Measurements from ENCODE around the gene C6. TPM values are rescaled to one million over a fixed set of nuclear protein-coding genes. Genes with fewer than 3 reads are reported as not detected.

Gene C6
- total RNA-seq, 1 donor from 2014 or later, result 89.5 TPM

- Histone ChIP-seq H3K4me1 (no peaks in the 10 kb centered on the region), H3K27me3 (ENCODE audit: low read depth) (no peaks in the 10 kb centered on the region), H3K36me3 (no peaks in the 10 kb centered on the region), H3K9me3 (replicated peaks) (no peaks in the 10 kb centered on the region), H3K4me3 (no peak overlapping the region), H3K27ac (replicated peaks) (no peak overlapping the region)
- TF ChIP-seq CTCF (IDR thresholded peaks at IDR 0.05; ENCODE audit: borderline replicate concordance), result no peak
- intact Hi-C loops (cut with micrococcal nuclease), result no loop called here
- no peak for DNase-seq
Measured at GRCh38 chr5:41109186-41109585, 104.1 kb downstream of the C6 start.

DNA sequence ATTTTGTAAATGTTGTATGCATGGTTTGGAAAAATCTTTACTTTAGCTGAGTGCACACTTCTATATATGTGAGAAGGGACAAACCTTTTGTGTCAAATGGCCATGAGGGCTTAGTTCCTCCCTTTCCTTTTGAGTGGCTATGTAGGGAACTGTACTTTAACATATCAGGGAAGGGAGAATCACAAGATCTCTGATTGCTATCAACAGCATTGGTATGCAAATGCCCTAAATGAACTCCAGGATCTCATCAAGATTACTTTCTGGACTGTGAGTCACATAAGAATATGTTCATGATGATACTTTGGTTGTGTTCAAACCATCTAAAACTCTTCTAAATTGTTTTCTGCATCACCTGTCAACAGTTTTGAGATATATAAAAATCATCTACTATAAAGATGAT, 111.0 kb downstream of the C6 start:
- TF ChIP-seq CTCF (IDR thresholded peaks at IDR 0.05; ENCODE audit: borderline replicate concordance), result no peak
- Histone ChIP-seq H3K27ac (replicated peaks) (no peak overlapping the region), H3K9me3 (replicated peaks) (no peaks in the 10 kb centered on the region), H3K27me3 (ENCODE audit: low read depth) (no peaks in the 10 kb centered on the region), H3K4me3 (no peak overlapping the region), H3K36me3 (no peaks in the 10 kb centered on the region), H3K4me1 (peaks cover 11% of the 10 kb centered on the region)
- intact Hi-C loops (cut with micrococcal nuclease), result no loop called here
- no peak for DNase-seq

GRCh38 chr5:41097642-41098041, 115.7 kb downstream of the C6 start:
- intact Hi-C loops (cut with micrococcal nuclease), result no loop called here
- Histone ChIP-seq H3K4me3 (no peak overlapping the region), H3K27ac (replicated peaks) (no peak overlapping the region), H3K27me3 (ENCODE audit: low read depth) (no peaks in the 10 kb centered on the region), H3K36me3 (no peaks in the 10 kb centered on the region), H3K9me3 (replicated peaks) (no peaks in the 10 kb centered on the region), H3K4me1 (peaks cover 51% of the 10 kb centered on the region)
- DNase-seq, result no peak
- no peak for TF ChIP-seq CTCF (IDR thresholded peaks at IDR 0.05; ENCODE audit: borderline replicate concordance)

- H3K36me3 ChIP-seq, result no peaks in the 10 kb centered on the region
- TF ChIP-seq CTCF (IDR thresholded peaks at IDR 0.05; ENCODE audit: borderline replicate concordance), result no peak
- intact Hi-C loops (cut with micrococcal nuclease), result no loop called here
- H3K27ac ChIP-seq (replicated peaks), result peak overlapping the region; percentile 61
- peaks cover 9% of the 10 kb centered on the region for H3K9me3 ChIP-seq (replicated peaks)
- H3K27me3 ChIP-seq (ENCODE audit: low read depth), result no peaks in the 10 kb centered on the region
- H3K4me1 ChIP-seq, result peaks cover 51% of the 10 kb centered on the region
- H3K4me3 ChIP-seq, result no peak overlapping the region
- no peak for DNase-seq
Measured at GRCh38 chr5:41095324-41096101, 117.8 kb downstream of the C6 start.

GRCh38 chr5:41094871-41095270, 118.5 kb downstream of the C6 start:
- Histone ChIP-seq H3K4me1 (peaks cover 51% of the 10 kb centered on the region), H3K4me3 (no peak overlapping the region), H3K36me3 (no peaks in the 10 kb centered on the region), H3K27ac (replicated peaks) (peak overlapping the region; percentile 58), H3K9me3 (replicated peaks) (peaks cover 9% of the 10 kb centered on the region), H3K27me3 (ENCODE audit: low read depth) (no peaks in the 10 kb centered on the region)
- intact Hi-C loops (cut with micrococcal nuclease), result no loop called here
- DNase-seq, result no peak
- no peak for TF ChIP-seq CTCF (IDR thresholded peaks at IDR 0.05; ENCODE audit: borderline replicate concordance)
